H1 (cell line): ENCODE data around the gene KLRK1. TPM values are rescaled to one million over a fixed set of nuclear protein-coding genes. Genes with fewer than 3 reads are reported as not detected.

Experiments
- CTCF ChIA-PET: fragments of 300-600 bp; sonication (Branson Sonifier 250); formaldehyde crosslinking; loops from one replicate; lab custom pipeline; 2021; ENCODE audit not compliant: partially characterized antibody; lab: Charles Lee
- POLR2A ChIA-PET: fragments of 300-600 bp; sonication (Branson Sonifier 250); formaldehyde crosslinking; loops from one replicate; lab custom pipeline; 2021; ENCODE audit warnings: inconsistent platforms; ENCODE audit not compliant: partially characterized antibody; lab: Charles Lee
- DNase-seq, 2 experiments: peaks; one replicate each; pipeline versions ENCODE4 v3.0.0 to v3.0.0-alpha.2; 2010 to 2022; ENCODE audit warnings: low spot score in 2 of 2, low read depth in 1 of 2, mixed read lengths in 1 of 2
- FAIRE-seq: peaks from 2 replicates; lab custom pipeline; 2011; peaks lifted over from hg19 to GRCh38; lab: Jason Lieb, UNC
- H2AFZ ChIP-seq: 2 replicates; pipeline ENCODE4 v1.8.1; 2012; ENCODE audit warnings: low read length, inconsistent platforms
- H2AK5ac ChIP-seq: 2 replicates; pipeline ENCODE4 v1.6.1; 2013; ENCODE audit warnings: low read depth, low read length
- H2BK120ac ChIP-seq: replicated peaks from 2 replicates; pipeline ENCODE3; 2013; ENCODE audit warnings: low read depth, low read length, inconsistent platforms
- H2BK12ac ChIP-seq: 2 replicates; pipeline ENCODE4 v1.6.1; 2013; ENCODE audit warnings: low read depth, low read length
- H2BK15ac ChIP-seq: 2 replicates; pipeline ENCODE4 v1.6.1; 2013; ENCODE audit warnings: low read length
- H2BK20ac ChIP-seq: 2 replicates; pipeline ENCODE4 v1.6.1; 2013; ENCODE audit warnings: low read length
- H2BK5ac ChIP-seq: 2 replicates; pipeline ENCODE4 v1.6.1; 2013; ENCODE audit warnings: low read depth, low read length
- H3K14ac ChIP-seq: 2 replicates; pipeline ENCODE4 v1.6.1; 2013; ENCODE audit warnings: inconsistent platforms; ENCODE audit not compliant: insufficient read length
- H3K18ac ChIP-seq: 2 replicates; pipeline ENCODE4 v1.6.1; 2013; ENCODE audit warnings: low read length; ENCODE audit errors: extremely low read depth
- H3K23ac ChIP-seq: 2 replicates; pipeline ENCODE4 v1.6.1; 2013; ENCODE audit warnings: inconsistent platforms; ENCODE audit not compliant: insufficient read length
- H3K23me2 ChIP-seq: 2 replicates; pipeline ENCODE4 v1.6.1; 2013; ENCODE audit warnings: low read depth, low read length
- H3K27ac ChIP-seq: 2 replicates; pipeline ENCODE4 v1.6.1; 2011; ENCODE audit warnings: low read depth, low read length, inconsistent platforms
- H3K27me3 ChIP-seq, 4 experiments: replicated peaks in 1 of 4; 1 replicate in 1 of 4; 2 replicates in 3 of 4; pipeline versions ENCODE4 v1.6.1 to v1.8.1; 2011 to 2013; ENCODE audit warnings: low read length in 3 of 4, mild to moderate bottlenecking in 3 of 4, inconsistent platforms in 2 of 4, mixed read lengths in 2 of 4, moderate library complexity in 1 of 4; ENCODE audit not compliant: control insufficient read depth in 3 of 4, insufficient read depth in 3 of 4; ENCODE audit errors: extremely low read depth in 1 of 4
- H3K36me3 ChIP-seq, 4 experiments: 2 replicates each; pipeline versions ENCODE4 v1.6.1 to v1.8.1; 2011 to 2013; ENCODE audit warnings: mild to moderate bottlenecking in 4 of 4, low read length in 3 of 4, moderate library complexity in 2 of 4, control low read depth in 1 of 4, inconsistent platforms in 1 of 4; ENCODE audit not compliant: insufficient read depth in 4 of 4, control insufficient read depth in 2 of 4
- H3K4ac ChIP-seq: replicated peaks from 2 replicates; pipeline ENCODE3; 2013; ENCODE audit warnings: low read length, low read depth, mixed read lengths, inconsistent platforms; ENCODE audit not compliant: insufficient read length
- H3K4me1 ChIP-seq, 4 experiments: replicated peaks in 1 of 4; 1 replicate in 1 of 4; 2 replicates in 3 of 4; pipeline versions ENCODE4 v1.6.1 to v1.8.1; 2011 to 2013; ENCODE audit warnings: low read length in 3 of 4, inconsistent platforms in 2 of 4, mixed read lengths in 1 of 4; ENCODE audit not compliant: insufficient read depth in 4 of 4, control insufficient read depth in 3 of 4
- H3K4me2 ChIP-seq, 2 experiments: 2 replicates each; pipeline versions ENCODE4 v1.6.1 to v1.8.1; 2011 to 2013; ENCODE audit warnings: low read depth in 2 of 2, low read length in 2 of 2, control low read depth in 1 of 2, inconsistent platforms in 1 of 2, mild to moderate bottlenecking in 1 of 2; ENCODE audit not compliant: insufficient read depth in 1 of 2
- H3K4me3 ChIP-seq, 4 experiments: fragments of 200-600, 300-600 bp in 1 of 4; sonication (generic), shearing (Covaris generic), sonication (Bioruptor Twin) in 1 of 4; 2 replicates each; pipeline versions ENCODE4 v1.5.1 to v1.8.1; 2011 to 2016; ENCODE audit warnings: low read length in 4 of 4, low read depth in 3 of 4, control low read depth in 2 of 4, inconsistent platforms in 2 of 4, mild to moderate bottlenecking in 2 of 4, mixed read lengths in 1 of 4, moderate library complexity in 1 of 4; ENCODE audit not compliant: insufficient read depth in 2 of 4; ENCODE audit errors: extremely low read depth in 1 of 4
- H3K56ac ChIP-seq: replicated peaks from 2 replicates; pipeline ENCODE3; 2013; ENCODE audit warnings: low read depth, mild to moderate bottlenecking, mixed read lengths, low read length, inconsistent platforms; ENCODE audit not compliant: insufficient read length
- H3K79me1 ChIP-seq: 2 replicates; pipeline ENCODE4 v1.6.1; 2013; ENCODE audit warnings: low read depth, low read length, control low read depth
- H3K79me2 ChIP-seq, 2 experiments: 2 replicates each; pipeline versions ENCODE4 v1.6.1 to v1.8.1; 2012 to 2013; ENCODE audit warnings: low read length in 2 of 2, mild to moderate bottlenecking in 2 of 2, inconsistent platforms in 1 of 2; ENCODE audit not compliant: insufficient read depth in 2 of 2, control insufficient read depth in 1 of 2
- H3K9ac ChIP-seq, 4 experiments: replicated peaks in 1 of 4; 1 replicate in 1 of 4; 2 replicates in 3 of 4; pipeline versions ENCODE4 v1.6.1 to v1.8.1; 2011 to 2013; ENCODE audit warnings: low read depth in 3 of 4, low read length in 3 of 4, control low read depth in 2 of 4, mild to moderate bottlenecking in 2 of 4, moderate library complexity in 2 of 4, inconsistent platforms in 1 of 4; ENCODE audit errors: extremely low read depth in 1 of 4
- H3K9me3 ChIP-seq, 2 experiments: 2 replicates each; pipeline versions ENCODE4 v1.6.1 to v1.8.1; 2012 to 2013; ENCODE audit warnings: mild to moderate bottlenecking in 2 of 2, moderate library complexity in 2 of 2, control low read depth in 1 of 2, inconsistent platforms in 1 of 2, low read depth in 1 of 2, low read length in 1 of 2, mixed read lengths in 1 of 2; ENCODE audit not compliant: insufficient read depth in 2 of 2
- H4K20me1 ChIP-seq, 2 experiments: replicated peaks in 1 of 2; 2 replicates each; pipeline versions ENCODE3 to v1.8.1; 2011 to 2013; ENCODE audit warnings: inconsistent platforms in 2 of 2, low read length in 2 of 2, mild to moderate bottlenecking in 1 of 2; ENCODE audit not compliant: insufficient read depth in 2 of 2, control insufficient read depth in 1 of 2
- H4K5ac ChIP-seq: 2 replicates; pipeline ENCODE4 v1.6.1; 2013; ENCODE audit warnings: low read length, low read depth, mixed read lengths, inconsistent platforms; ENCODE audit not compliant: insufficient read length
- H4K8ac ChIP-seq: 2 replicates; pipeline ENCODE4 v1.8.0; 2013; ENCODE audit warnings: mild to moderate bottlenecking, moderate library complexity, low read length, inconsistent platforms; ENCODE audit not compliant: insufficient read depth; ENCODE audit errors: extremely low read depth
- H4K91ac ChIP-seq: replicated peaks from 2 replicates; pipeline ENCODE3; 2013; ENCODE audit warnings: low read length, mixed read lengths, inconsistent platforms; ENCODE audit not compliant: insufficient read length
- EGR1 ChIP-seq: IDR thresholded peaks from 2 replicates; pipeline ENCODE4 v1.6.1; 2011; ENCODE audit warnings: low read depth, low read length, borderline replicate concordance
- JUND ChIP-seq: IDR thresholded peaks from 2 replicates; pipeline ENCODE4 v1.6.1; 2011; ENCODE audit warnings: mild to moderate bottlenecking, improper control_type of control experiment, low read length
- SP2 ChIP-seq: IDR thresholded peaks from 2 replicates; pipeline ENCODE4 v1.6.1; 2012; ENCODE audit warnings: mild to moderate bottlenecking, low read length, inconsistent platforms
- WGBS, 2 experiments: shearing (Covaris generic) in 1 of 2; methylation state at CpG; one replicate each; pipeline versions ENCODE4 v1.1.6 to v1.1.7; 2013 to 2015; ENCODE audit warnings: low lambda C conversion rate in 2 of 2, mixed read lengths in 2 of 2, inconsistent platforms in 1 of 2, low coverage in 1 of 2, missing lambda C conversion rate in 1 of 2; ENCODE audit not compliant: insufficient replicate concordance in 2 of 2, insufficient coverage in 1 of 2, insufficient read length in 1 of 2; ENCODE audit errors: extremely low coverage in 1 of 2, missing lambda C conversion rate in 1 of 2; 5-methylcytosine and 5-hydroxymethylcytosine counted together
- polyA plus RNA-seq, 7 experiments: library from polyadenylated mRNA; depleted of rRNA in 3 of 7; stranded (reverse) in 5 of 7; unstranded in 2 of 7; fragments of >200 nt in 5 of 7; fragments of 200-250 nt in 2 of 7; gene quantifications; 1 replicate in 5 of 7; 2 replicates in 1 of 7; 4 replicates in 1 of 7; pipeline versions ENCODE4 v1.2.1 to v1.2.3, GENCODE V29; 2011 to 2013; ENCODE audit warnings: missing spikeins in 2 of 7, mixed read lengths in 2 of 7
- total RNA-seq: library from RNA; stranded (reverse); fragmentation: NEBNext Ultra II Directional; extraction: Animal tissue kit (Norgen Biotek cat#: 25700); gene quantifications from 2 replicates; pipeline ENCODE4 v1.2.1, GENCODE V29; 2021
- TF ChIP-seq, protein P1 (sequence below): IDR thresholded peaks from 2 replicates; pipeline ENCODE4 v1.6.1; 2012; ENCODE audit warnings: inconsistent platforms

The KLRK1 gene
- total and polyA plus RNA-seq, 2 of the 8 experiments (the other 6 are each of a cell fraction or from before 2014, with no cell fraction given) = not detected

- Histone ChIP-seq H3K79me2 (no peaks in the 10 kb centered on the region), H2BK15ac (no peak overlapping the region), H3K79me1 (no peaks in the 10 kb centered on the region), H4K20me1 (no peaks in the 10 kb centered on the region), H2AFZ (peak overlapping the region; percentile 27; the same call in 1 of the 2 replicates), H4K91ac (no peak overlapping the region), H3K36me3 (peaks cover 0 to 3% (median 0%) of the 10 kb centered on the region in 4 experiments; a peak in 1 of 8 replicates), H3K56ac (no peak overlapping the region), H3K4ac (no peak overlapping the region), H3K27ac (no peak overlapping the region), H3K9me3 (peaks cover 4% of the 10 kb centered on the region in 2 experiments; a peak in 1 of 4 replicates), H4K5ac (no peak overlapping the region), H4K8ac (peak overlapping the region; percentile 29), H2BK120ac (no peak overlapping the region), H3K4me1 (peaks cover 17 to 32% (median 21%) of the 10 kb centered on the region in 4 experiments), H2BK12ac (peak overlapping the region; percentile 60; the same call in 1 of the 2 replicates), H2BK20ac (no peak overlapping the region), H2AK5ac (no peak overlapping the region), H3K23ac (no peak overlapping the region), H3K4me2 (no peak overlapping the region; a peak in 1 of 4 replicates), H3K27me3 (no peaks in the 10 kb centered on the region), H3K18ac (no peak overlapping the region; the same call in none of the 2 replicates), H2BK5ac (no peak overlapping the region), H3K4me3 (no peak overlapping the region), H3K14ac (no peak overlapping the region), H3K9ac (no peak overlapping the region), H3K23me2 (peaks cover 5% of the 10 kb centered on the region)
- FAIRE-seq (no peak), DNase-seq (no peak)
- POLR2A ChIA-PET = no interaction called here
- TF ChIP-seq EGR1 (no peak), SP2 (no peak), JUND (peak; percentile 25; the same call in 1 of the 2 replicates)
- TF ChIP-seq, protein P1, sequence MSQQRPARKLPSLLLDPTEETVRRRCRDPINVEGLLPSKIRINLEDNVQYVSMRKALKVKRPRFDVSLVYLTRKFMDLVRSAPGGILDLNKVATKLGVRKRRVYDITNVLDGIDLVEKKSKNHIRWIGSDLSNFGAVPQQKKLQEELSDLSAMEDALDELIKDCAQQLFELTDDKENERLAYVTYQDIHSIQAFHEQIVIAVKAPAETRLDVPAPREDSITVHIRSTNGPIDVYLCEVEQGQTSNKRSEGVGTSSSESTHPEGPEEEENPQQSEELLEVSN = no peak
- CTCF ChIA-PET = interaction anchor here (1.4 to 3.0 kb wide), 2 partner anchors 98 to 190 kb away, joined by 3 to 16 read pairs; no protein-coding TSS in a partner anchor
- WGBS, 2 experiments = 58% methylated on average over 10 of the region's 10 CpGs; no CpG with 5 or more reads in 1 of the 2 experiments
Observed at GRCh38 chr12:10368206-10369171, 21.4 kb downstream of the KLRK1 start.
